H7 (cell line): Measurements from ENCODE around the gene ATP6V1B1. TPM values are rescaled to one million over a fixed set of nuclear protein-coding genes. Genes with fewer than 3 reads are reported as not detected.

Experiments
- DNase-seq: peaks from one replicate; pipeline ENCODE4 v3.0.0; 2012
- H3K27me3 ChIP-seq: 2 replicates; pipeline ENCODE4 v1.6.0; 2011; ENCODE audit warnings: mild to moderate bottlenecking, low read length; ENCODE audit not compliant: control insufficient read depth, insufficient read depth
- H3K36me3 ChIP-seq: replicated peaks from 2 replicates; pipeline ENCODE4 v1.5.1; 2011; ENCODE audit warnings: low read length; ENCODE audit not compliant: control insufficient read depth, insufficient read depth
- H3K4me3 ChIP-seq: 2 replicates; pipeline ENCODE4 v1.5.1; 2011; ENCODE audit warnings: low read depth, mild to moderate bottlenecking, control low read depth, low read length, moderate library complexity; ENCODE audit not compliant: insufficient read depth
- total RNA-seq: library from RNA; depleted of rRNA; stranded (reverse); fragments of >200 nt; shearing (Covaris generic); gene quantifications from 2 replicates; pipeline ENCODE4 v1.2.3, GENCODE V29; 2014; rRNA removed

Gene ATP6V1B1
- 0.14 TPM in 1 of 2 replicates, not detected in the other for total RNA-seq

DNA sequence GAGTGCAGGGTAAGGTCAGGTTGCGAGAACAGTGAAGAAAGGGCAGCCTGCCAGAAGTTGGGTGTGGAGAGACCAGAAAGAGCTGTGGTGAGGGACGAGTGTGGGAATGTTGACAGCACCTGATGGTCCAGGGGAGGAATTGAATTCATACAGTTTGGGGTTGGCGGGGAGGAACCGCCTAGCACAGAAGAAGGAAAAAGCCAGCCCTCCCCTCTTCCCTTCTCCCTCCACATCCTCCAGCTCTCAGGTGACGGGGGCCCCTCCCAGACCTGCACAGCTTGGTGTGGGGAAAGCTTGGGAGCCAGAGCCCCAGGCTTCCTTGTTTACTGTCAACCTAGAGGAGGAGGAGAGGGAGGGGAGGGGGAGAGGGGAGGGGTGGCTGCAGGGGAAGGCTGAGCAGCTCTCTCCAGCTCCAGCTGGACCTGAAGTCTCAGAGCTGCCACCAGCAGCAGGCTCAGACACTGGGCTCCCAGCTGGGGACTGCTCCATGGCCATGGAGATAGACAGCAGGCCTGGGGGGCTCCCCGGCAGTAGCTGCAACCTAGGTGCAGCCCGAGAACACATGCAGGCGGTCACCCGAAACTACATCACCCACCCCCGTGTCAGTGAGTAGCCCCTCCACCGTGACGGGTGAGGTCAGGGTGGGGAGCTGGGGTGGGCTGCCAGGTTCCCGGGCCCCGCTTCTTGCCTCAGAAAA is at the start of gene ATP6V1B1:
ATP6V1B1 (plus strand) TSS at position 433 of the 697 bp plus-strand sequence; CDS start at position 488, 55 bp downstream.
- H3K27me3 ChIP-seq = peaks cover 22% of the 10 kb centered on the region
- no peaks in the 10 kb centered on the region for H3K36me3 ChIP-seq
- no peak within 1 kb of the TSS for H3K4me3 ChIP-seq
- peak; percentile 78 for DNase-seq

DNA sequence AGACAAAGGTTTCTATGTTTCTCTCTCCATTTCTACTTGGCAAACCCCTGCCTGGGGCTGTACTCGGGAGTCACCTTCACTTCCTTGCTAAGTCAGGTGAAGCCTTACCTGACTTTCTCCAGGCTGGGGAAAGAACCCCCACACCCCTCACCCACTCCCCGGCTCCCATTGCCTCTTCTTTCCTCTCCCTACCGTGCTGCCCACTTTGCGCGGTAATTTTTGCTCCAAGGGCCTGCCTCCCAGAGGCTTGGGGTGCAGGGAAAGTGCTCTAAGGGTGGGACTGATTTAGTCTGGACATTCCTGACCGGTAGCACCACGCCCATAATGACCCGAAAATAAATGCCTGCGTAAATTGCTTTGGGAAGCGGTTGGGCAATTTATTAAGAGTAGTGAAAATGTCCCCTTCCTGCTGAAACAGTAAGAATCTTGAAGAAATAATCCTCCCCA is 49.1 kb upstream of the ATP6V1B1 start:
- Histone ChIP-seq H3K27me3 (peaks cover 94% of the 10 kb centered on the region), H3K4me3 (no peak overlapping the region), H3K36me3 (no peaks in the 10 kb centered on the region)
- DNase-seq = peak; percentile 51

DNA sequence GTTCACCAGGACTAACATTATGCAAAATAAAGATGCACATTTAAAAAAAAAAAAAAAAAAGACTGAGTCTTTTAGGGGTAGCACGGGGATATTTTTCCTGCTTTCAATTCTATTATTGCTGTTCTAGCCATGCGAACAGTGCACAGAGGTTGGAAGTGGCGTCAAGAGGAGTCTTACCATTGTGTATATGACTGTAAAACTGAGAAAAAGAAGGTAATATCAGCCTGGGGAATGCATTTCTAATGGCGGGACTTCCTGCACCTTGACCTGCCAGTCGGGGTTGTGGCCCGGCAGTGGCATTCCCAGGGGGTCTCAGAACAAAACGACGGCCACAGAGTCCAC is 48.5 kb upstream of the ATP6V1B1 start:
- DNase-seq = no peak
- Histone ChIP-seq H3K4me3 (peak overlapping the region; percentile 43; the same call in 1 of the 2 replicates), H3K36me3 (no peaks in the 10 kb centered on the region), H3K27me3 (peaks cover 98% of the 10 kb centered on the region)

DNA sequence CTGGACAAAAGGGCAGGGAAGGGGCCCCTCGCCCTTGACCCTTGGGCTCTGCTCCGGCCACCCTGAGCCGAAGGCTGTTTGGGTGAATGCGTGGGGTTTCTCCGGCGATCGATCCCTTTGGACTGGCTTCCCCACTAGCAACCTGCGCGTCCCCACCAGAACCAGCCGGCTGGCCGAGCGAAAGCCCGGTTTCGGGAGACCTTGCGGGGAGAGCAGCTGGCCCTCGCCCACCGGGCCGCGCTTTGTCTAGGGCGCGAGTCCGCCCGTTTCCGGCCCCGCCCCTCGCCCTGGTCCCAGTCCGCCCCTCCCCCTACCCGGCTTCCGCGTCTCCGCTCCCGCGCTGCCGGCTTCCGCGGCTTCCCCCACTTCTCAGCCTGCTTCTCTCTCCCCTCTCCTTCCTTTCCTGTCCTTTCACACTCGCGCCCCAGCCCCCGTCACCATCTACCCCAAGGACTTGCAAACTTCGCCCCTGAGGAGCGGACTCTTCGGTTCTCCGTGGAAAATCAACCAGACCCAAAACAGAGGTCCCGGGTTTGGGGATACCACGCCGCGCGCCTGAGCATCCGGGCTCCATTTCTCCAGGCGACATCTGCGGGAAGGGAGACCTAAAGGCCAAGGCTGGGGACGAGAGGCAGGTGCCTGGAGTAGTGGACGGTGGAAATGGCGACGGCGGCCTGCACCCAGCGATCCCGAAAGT is 48.0 kb upstream of the ATP6V1B1 start:
- Histone ChIP-seq H3K27me3 (peaks cover 98% of the 10 kb centered on the region), H3K36me3 (no peaks in the 10 kb centered on the region), H3K4me3 (peak overlapping the region; percentile 43)
- peak; percentile 97 for DNase-seq

DNA sequence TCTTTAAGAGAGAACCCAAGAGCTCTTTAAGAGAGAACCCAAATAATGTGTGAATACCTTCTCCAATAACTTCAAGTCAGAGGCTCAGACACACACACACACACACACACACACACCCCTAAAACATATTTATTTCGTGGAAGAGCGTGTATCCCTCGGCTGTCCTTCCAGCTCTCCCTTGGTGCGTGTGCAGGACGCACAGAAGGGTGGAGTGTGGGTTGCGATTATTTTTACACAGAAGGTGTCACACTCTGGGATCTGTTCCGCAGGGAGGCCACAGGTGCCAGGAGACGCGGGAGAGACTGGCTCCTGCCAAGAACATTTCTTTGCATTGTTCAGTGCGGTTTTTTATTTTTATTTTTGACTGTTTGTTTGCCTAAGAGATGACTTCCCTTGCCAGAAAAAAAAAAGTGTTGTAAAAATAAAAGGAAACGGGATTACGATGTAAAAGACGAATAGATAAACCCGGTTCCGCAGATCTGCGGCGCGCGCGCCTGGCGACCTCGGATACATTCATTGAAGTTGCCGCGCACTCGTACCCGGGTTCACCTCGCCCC is 47.3 kb upstream of the ATP6V1B1 start:
- DNase-seq = peak; percentile 44
- H3K4me3 ChIP-seq = no peak overlapping the region
- H3K36me3 ChIP-seq = no peaks in the 10 kb centered on the region
- peaks cover 99% of the 10 kb centered on the region for H3K27me3 ChIP-seq

DNA sequence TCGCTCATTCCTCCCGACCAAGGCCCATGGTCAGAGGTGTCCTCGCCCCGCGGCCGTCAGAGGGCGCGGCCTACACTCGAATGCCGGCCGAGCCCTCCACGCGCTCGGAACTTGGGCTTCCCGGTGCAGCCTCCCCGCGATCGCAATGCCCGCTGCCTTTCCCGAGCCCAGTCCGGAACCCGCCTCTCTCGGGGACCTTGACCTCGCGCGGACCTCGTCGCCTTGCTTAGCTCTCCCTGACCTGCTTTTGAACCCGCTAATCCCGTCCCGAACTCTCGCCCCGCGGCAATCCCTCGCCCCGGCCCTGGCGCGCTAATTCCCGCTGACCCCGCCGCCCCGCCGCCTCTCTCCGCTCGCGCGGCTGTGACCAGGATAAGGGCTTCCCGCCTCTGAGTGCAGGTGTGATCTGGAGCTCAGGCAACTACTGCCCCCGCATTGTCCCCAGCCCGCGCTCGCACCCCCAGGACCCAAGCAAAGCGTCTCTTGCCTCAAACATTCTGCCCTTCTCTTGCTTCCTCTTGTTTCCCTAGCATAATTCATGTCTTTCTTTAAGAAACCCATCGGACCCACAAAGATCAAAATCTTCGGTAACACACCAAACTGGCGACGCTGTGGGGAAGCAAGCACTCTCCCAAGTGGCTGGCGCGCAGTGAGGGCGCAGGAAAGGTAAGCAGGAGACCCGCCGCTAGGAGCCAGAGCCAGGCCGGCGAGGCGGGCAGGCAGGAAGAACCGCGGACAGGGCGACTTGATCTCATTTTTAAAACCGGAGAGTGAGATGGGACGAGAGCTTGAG is 46.6 kb upstream of the ATP6V1B1 start:
- peaks cover 99% of the 10 kb centered on the region for H3K27me3 ChIP-seq
- peak overlapping the region; percentile 19; the same call in 1 of the 2 replicates for H3K4me3 ChIP-seq
- DNase-seq = peak; percentile 85
- H3K36me3 ChIP-seq = no peaks in the 10 kb centered on the region

DNA sequence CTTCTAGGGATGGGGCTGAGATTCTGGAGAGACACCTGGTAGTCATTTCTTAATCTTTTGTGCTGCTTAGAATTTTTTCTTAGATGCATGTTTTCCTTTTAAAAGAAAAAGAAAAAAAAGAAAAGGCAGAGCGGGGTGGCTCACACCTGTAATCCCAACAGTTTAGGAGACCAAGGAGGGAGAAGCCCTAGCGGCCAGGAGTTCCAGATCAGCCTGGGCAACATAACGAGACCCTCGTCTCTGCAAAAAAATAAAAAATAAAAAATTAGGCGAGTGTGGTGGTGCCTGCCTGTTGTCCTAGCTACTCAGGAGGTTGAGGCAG is 46.0 kb upstream of the ATP6V1B1 start:
- Histone ChIP-seq H3K27me3 (peaks cover 99% of the 10 kb centered on the region), H3K36me3 (no peaks in the 10 kb centered on the region), H3K4me3 (no peak overlapping the region)
- DNase-seq = no peak

DNA sequence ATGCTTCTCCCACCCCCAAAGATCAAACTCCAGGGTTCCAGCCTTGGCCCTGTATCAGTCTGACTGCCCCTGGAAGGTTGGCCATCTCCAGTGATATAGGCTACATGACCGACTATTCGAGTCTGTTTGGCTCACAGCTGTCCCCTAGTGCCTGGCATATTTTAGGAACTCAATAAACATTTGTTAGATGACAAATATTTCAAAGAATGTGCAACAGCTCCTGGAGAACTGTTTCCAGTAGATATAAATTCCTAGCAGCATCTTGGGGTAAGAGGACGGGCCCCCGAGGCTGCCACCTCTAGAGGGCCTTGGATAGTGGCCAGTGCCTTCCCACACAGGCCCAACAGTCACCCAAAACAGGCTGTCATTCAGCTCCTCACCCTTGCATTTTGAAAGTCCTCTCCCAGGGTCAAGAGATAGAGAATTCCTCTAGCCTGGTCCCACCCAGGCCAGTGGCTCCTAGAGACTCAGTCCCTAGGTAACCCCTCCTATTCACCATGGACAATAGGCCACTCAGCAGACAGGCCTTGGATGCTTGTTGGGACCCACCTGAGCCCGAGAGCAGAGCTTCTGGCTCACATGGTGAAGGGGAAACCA is 45.1 kb upstream of the ATP6V1B1 start:
- no peaks in the 10 kb centered on the region for H3K36me3 ChIP-seq
- no peak for DNase-seq
- peaks cover 99% of the 10 kb centered on the region for H3K27me3 ChIP-seq
- H3K4me3 ChIP-seq = no peak overlapping the region

DNA sequence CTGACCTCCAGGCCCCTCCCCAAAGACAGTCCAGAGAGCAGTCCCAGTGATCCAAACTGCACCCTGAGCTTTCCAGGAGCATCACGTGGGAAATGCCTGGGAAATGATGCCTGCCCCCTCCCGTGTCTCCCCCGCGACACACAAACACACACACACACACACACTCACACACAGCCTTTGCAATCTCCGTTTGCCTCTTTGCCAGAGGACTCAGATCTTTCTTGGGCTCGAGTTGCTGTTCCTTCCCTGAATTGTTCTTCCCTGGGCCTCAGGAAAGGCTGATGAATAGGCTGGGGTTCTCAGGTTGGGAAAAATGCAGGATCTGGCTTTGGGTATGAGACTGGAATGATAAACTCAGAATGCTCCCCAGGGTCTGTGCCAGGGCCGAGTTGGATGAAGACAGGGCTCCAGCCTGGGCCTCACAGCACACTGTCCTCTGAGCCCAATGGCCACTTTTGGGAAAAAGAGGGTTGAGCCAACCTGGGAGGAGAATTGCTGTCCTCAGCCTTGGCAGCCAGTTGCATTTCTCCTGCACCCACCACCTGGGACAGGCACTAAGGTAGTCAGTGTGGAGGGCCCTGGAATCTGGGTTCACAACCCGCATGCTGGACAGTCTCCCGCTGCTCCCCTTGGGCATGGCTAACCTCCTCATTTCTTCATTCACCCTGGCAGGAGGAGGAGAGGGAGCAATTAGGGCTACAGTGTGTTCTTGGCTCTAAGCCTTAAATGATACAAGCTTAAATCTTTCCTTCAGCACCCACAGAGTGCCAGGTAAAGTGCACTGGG is 43.9 kb upstream of the ATP6V1B1 start:
- Histone ChIP-seq H3K27me3 (peaks cover 99% of the 10 kb centered on the region), H3K36me3 (no peaks in the 10 kb centered on the region), H3K4me3 (no peak overlapping the region)
- no peak for DNase-seq

DNA sequence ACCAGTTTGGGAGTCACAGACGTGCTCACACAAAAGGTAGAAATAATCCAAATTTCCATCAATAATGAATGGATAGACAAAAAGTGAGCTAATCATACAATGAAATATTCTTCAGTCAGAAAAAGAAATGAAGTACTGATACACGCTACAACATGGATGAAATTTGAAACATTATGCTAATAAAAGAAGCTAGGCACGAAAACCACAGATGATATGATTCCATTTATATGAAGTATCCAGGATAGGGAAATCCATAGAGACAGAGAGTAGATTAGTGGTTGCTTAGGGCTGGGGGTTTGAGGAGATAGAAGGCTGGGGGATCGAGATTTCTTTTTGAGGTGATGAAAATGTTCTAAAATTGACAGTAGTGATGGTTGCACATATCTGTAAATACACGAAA is 43.0 kb upstream of the ATP6V1B1 start:
- DNase-seq = no peak
- H3K36me3 ChIP-seq = no peaks in the 10 kb centered on the region
- H3K27me3 ChIP-seq = peaks cover 100% of the 10 kb centered on the region
- H3K4me3 ChIP-seq = no peak overlapping the region

DNA sequence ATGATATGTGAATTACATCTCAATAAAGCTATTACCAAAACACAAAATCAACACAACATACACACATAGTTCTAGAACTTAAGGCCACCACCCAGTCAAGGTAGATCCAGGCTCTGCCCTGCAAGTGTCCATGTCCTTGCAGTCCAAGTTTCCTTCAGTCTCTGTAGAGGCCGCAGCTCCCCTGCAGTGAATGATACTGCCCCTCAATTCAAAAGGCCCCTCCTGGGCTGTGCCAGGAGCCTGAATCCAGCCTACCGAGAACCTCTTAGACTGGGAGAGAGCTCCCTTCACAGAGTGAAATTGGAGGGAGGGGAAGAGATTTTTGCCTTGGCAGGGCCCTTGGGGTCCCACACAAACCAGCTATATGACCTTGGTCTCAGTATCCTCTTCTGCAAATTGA is 42.5 kb upstream of the ATP6V1B1 start:
- Histone ChIP-seq H3K27me3 (peaks cover 100% of the 10 kb centered on the region), H3K36me3 (no peaks in the 10 kb centered on the region), H3K4me3 (no peak overlapping the region)
- DNase-seq = peak; percentile 16

DNA sequence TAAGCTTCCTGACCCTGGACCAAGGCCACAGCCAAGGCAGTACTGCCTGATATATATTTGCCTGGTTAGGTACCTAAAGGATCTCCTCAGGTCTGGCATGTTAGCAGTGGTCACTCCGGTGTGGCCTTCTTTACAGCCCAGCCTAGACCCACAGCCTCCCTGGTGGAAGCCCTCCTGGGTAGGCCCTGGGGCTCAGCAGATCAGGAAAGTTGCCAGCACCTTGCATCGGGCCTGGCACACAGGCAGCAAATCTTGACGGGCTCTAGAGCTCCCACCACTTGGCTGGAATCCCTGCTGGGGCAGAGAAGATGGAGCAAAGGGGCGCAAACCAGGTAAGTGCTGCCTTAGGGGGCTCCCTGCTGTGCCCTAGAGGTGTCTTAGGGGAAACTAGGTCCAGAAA is 40.9 kb upstream of the ATP6V1B1 start:
- H3K36me3 ChIP-seq = no peaks in the 10 kb centered on the region
- DNase-seq = no peak
- no peak overlapping the region for H3K4me3 ChIP-seq
- H3K27me3 ChIP-seq = peaks cover 100% of the 10 kb centered on the region

DNA sequence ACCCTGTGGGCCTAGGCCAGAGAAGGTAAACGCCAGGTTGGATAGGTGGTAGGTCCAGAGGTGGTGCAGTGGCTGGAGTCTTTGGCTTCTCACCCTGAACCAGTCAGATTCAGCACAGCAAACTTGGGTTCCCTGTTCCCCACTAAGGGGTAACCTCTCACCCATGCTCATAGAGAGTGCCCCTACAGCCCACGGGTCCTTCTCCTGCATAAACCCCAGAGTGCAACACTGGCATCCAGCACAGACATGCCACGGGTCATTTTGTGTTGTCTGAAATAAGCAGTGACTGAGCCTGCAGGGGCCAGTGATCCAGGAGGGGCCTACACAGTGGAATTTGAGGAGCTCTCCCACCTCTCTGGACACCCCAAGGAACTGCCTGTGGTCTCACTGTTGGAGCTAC is 40.5 kb upstream of the ATP6V1B1 start:
- peaks cover 100% of the 10 kb centered on the region for H3K27me3 ChIP-seq
- H3K4me3 ChIP-seq = no peak overlapping the region
- DNase-seq = no peak

More for the DNA sequence above, 40.5 kb upstream of the ATP6V1B1 start:
- no peaks in the 10 kb centered on the region for H3K36me3 ChIP-seq
